GM23338 (cell line): ENCODE results near the gene UBA3. TPM values are rescaled to one million over a fixed set of nuclear protein-coding genes. Genes with fewer than 3 reads are reported as not detected.

Experiments used
- ATAC-seq: fragments of 200-7000 bp; cut with Tn5 transposase; 3 replicates; pipeline ENCODE4 v1.9.1; 2020
- DNase-seq: peaks from one replicate; pipeline ENCODE4 v3.0.0-alpha.2; 2015; ENCODE audit warnings: low spot score
- H2AFZ ChIP-seq: fragments of 200-600 bp; sonication (generic); 2 replicates; pipeline ENCODE4 v1.8.0; 2016; ENCODE audit warnings: antibody characterized with exemption, mild to moderate bottlenecking, moderate library complexity
- H3F3A ChIP-seq: fragments of 200-600 bp; sonication (generic); replicated peaks from 2 replicates; pipeline ENCODE4 v1.8.0; 2017; ENCODE audit warnings: antibody characterized with exemption, mixed run types, low read depth
- H3K27ac ChIP-seq: fragments of 200-600 bp; sonication (generic); 2 replicates; pipeline ENCODE4 v1.6.1; 2016; ENCODE audit warnings: low read depth
- H3K27me3 ChIP-seq: fragments of 200-600 bp; sonication (generic); 2 replicates; pipeline ENCODE4 v1.8.0; 2016; ENCODE audit warnings: mild to moderate bottlenecking, mixed run types, moderate library complexity; ENCODE audit not compliant: insufficient read depth
- H3K36me3 ChIP-seq: fragments of 200-600 bp; sonication (generic); 2 replicates; pipeline ENCODE4 v1.8.0; 2016; ENCODE audit warnings: mild to moderate bottlenecking; ENCODE audit not compliant: insufficient read depth
- H3K4me1 ChIP-seq: fragments of 200-600 bp; sonication (generic); 2 replicates; pipeline ENCODE4 v1.8.0; 2016; ENCODE audit warnings: mild to moderate bottlenecking, moderate library complexity; ENCODE audit not compliant: insufficient read depth
- H3K4me2 ChIP-seq: fragments of 200-600 bp; sonication (generic); 2 replicates; pipeline ENCODE4 v1.7.1; 2017; ENCODE audit warnings: mixed run types
- H3K4me3 ChIP-seq: fragments of 200-600 bp; sonication (generic); 2 replicates; pipeline ENCODE4 v1.6.1; 2016; ENCODE audit warnings: mixed run types
- H3K79me2 ChIP-seq: fragments of 200-600 bp; sonication (generic); replicated peaks from 2 replicates; pipeline ENCODE4 v1.8.0; 2017; ENCODE audit warnings: mild to moderate bottlenecking; ENCODE audit not compliant: insufficient read depth
- H3K9me2 ChIP-seq: fragments of 200-600 bp; sonication (generic); 2 replicates; pipeline ENCODE4 v1.8.0; 2017; ENCODE audit not compliant: insufficient read depth
- H4K20me1 ChIP-seq: fragments of 200-600 bp; sonication (generic); replicated peaks from 2 replicates; pipeline ENCODE4 v1.8.0; 2017; ENCODE audit warnings: mild to moderate bottlenecking; ENCODE audit not compliant: insufficient read depth
- H3K27ac Mint-ChIP-seq: 2 replicates; pipeline ENCODE4 v1.8.0; 2020; ENCODE audit warnings: inconsistent platforms, mild to moderate bottlenecking, moderate library complexity, mixed read lengths
- H3K27me3 Mint-ChIP-seq: 3 replicates; pipeline ENCODE4 v1.8.0; 2022; ENCODE audit warnings: low read depth, mild to moderate bottlenecking, moderate library complexity, mixed read lengths, inconsistent platforms; ENCODE audit not compliant: insufficient read depth, poor library complexity
- H3K36me3 Mint-ChIP-seq: 3 replicates; pipeline ENCODE4 v1.8.0; 2021; ENCODE audit warnings: low read depth, mild to moderate bottlenecking, inconsistent platforms, moderate library complexity, mixed read lengths
- H3K4me1 Mint-ChIP-seq: 3 replicates; pipeline ENCODE4 v1.8.0; 2020; ENCODE audit warnings: mild to moderate bottlenecking, inconsistent platforms, mixed read lengths
- H3K4me3 Mint-ChIP-seq: 3 replicates; pipeline ENCODE4 v1.8.0; 2021; ENCODE audit warnings: moderate library complexity, mild to moderate bottlenecking, inconsistent platforms, mixed read lengths
- H3K9me3 Mint-ChIP-seq: 3 replicates; pipeline ENCODE4 v1.8.0; 2020; ENCODE audit warnings: moderate library complexity, mild to moderate bottlenecking, inconsistent platforms, mixed read lengths
- CREB1 ChIP-seq: fragments of 250-450 bp; sonication (Bioruptor Pico); IDR thresholded peaks from 2 replicates; pipeline ENCODE4 v1.5.0; 2020; ENCODE audit warnings: low read depth, mild to moderate bottlenecking, moderate library complexity
- CTCF ChIP-seq, 2 experiments: fragments of 200-600 bp in 1 of 2; sonication (generic) in 1 of 2; conservative IDR thresholded peaks; 2 replicates each; pipeline versions ENCODE4 v1.5.1 to v1.6.1; 2016 to 2017; ENCODE audit warnings: antibody characterized with exemption in 2 of 2, low read depth in 2 of 2, mild to moderate bottlenecking in 2 of 2, moderate library complexity in 1 of 2
- ETS1 ChIP-seq: IDR thresholded peaks from 2 replicates; pipeline ENCODE4 v1.6.1; 2016; ENCODE audit warnings: antibody characterized with exemption
- EZH2 ChIP-seq: fragments of 200-600 bp; sonication (generic); IDR thresholded peaks from one replicate; pipeline ENCODE4 v1.8.0; 2017; ENCODE audit warnings: antibody characterized with exemption, mild to moderate bottlenecking, low read depth; ENCODE audit not compliant: unreplicated experiment
- EZH2phosphoT487 ChIP-seq: fragments of 200-600 bp; sonication (generic); IDR thresholded peaks from one replicate; pipeline ENCODE4 v1.8.1; 2018; ENCODE audit warnings: antibody characterized with exemption; ENCODE audit not compliant: unreplicated experiment
- JUNB ChIP-seq: IDR thresholded peaks from one replicate; pipeline ENCODE4 v1.6.1; 2016; ENCODE audit warnings: antibody characterized with exemption; ENCODE audit not compliant: unreplicated experiment
- NANOG ChIP-seq: IDR thresholded peaks from 2 replicates; pipeline ENCODE4 v1.6.1; 2016; ENCODE audit warnings: antibody characterized with exemption, borderline replicate concordance
- POLR2AphosphoS5 ChIP-seq: IDR thresholded peaks from 2 replicates; pipeline ENCODE4 v1.6.1; 2016; ENCODE audit warnings: antibody characterized with exemption, low read depth
- REST ChIP-seq: IDR thresholded peaks from one replicate; pipeline ENCODE4 v1.6.1; 2018; ENCODE audit warnings: antibody characterized with exemption; ENCODE audit not compliant: unreplicated experiment
- STAT1 ChIP-seq: IDR thresholded peaks from one replicate; pipeline ENCODE4 v1.6.1; 2016; ENCODE audit warnings: antibody characterized with exemption; ENCODE audit not compliant: unreplicated experiment
- ZNF114 ChIP-seq: fragments of 250-450 bp; sonication (Bioruptor Pico); IDR thresholded peaks from 2 replicates; pipeline ENCODE4 v1.5.0; 2020; ENCODE audit warnings: mild to moderate bottlenecking, moderate library complexity
- ZNF331 ChIP-seq: fragments of 250-450 bp; sonication (Bioruptor Pico); IDR thresholded peaks from 2 replicates; pipeline ENCODE4 v1.5.0; 2020; ENCODE audit warnings: low read depth, mild to moderate bottlenecking, moderate library complexity
- ZNF462 ChIP-seq: fragments of 250-450 bp; sonication (Bioruptor Pico); IDR thresholded peaks from 2 replicates; pipeline ENCODE4 v1.5.0; 2020; ENCODE audit warnings: mild to moderate bottlenecking, moderate library complexity
- polyA plus RNA-seq: library from polyadenylated mRNA; unstranded; fragments of >200 nt; fragmentation: Nextera tagmentation; extraction: Ambion mirVana; gene quantifications from 2 replicates; pipeline ENCODE4 v1.2.1, GENCODE V29; 2016
- total RNA-seq: library from RNA; depleted of rRNA; stranded (reverse); fragments of >200 nt; shearing (Covaris generic); gene quantifications from 2 replicates; pipeline ENCODE4 v1.2.3, GENCODE V29; 2014

UBA3 gene
- total and polyA plus RNA-seq, 2 experiments from 2014 or later: 53.2 to 85.3 TPM

GRCh38 chr3:69087030-69087791 lies 7.0 kb upstream of the UBA3 start:
- Histone ChIP-seq H3K4me3 (no peak overlapping the region), H3K4me2 (no peak overlapping the region), H4K20me1 (no peaks in the 10 kb centered on the region), H2AFZ (no peak overlapping the region), H3K27ac (no peak overlapping the region), H3K79me2 (0 out of 2 replicates have a peak, but pooled peaks cover 19% of the 10 kb centered on the region), H3K9me2 (no peaks in the 10 kb centered on the region), H3K27me3 (no peaks in the 10 kb centered on the region), H3K36me3 (no peaks in the 10 kb centered on the region), H3F3A (no peaks in the 10 kb centered on the region), H3K4me1 (peaks cover 49% of the 10 kb centered on the region)
- no peaks in the 10 kb centered on the region; the same call in 2 of the 3 replicates for H3K36me3 Mint-ChIP-seq
- DNase-seq (no peak), ATAC-seq (no peak)
- no peak overlapping the region for H3K4me3 Mint-ChIP-seq
- no peaks in the 10 kb centered on the region for H3K9me3 Mint-ChIP-seq
- no peak overlapping the region for H3K27ac Mint-ChIP-seq
- no peak for TF ChIP-seq CREB1 (CRISPR knock-in tag)
- no peak for TF ChIP-seq JUNB
- TF ChIP-seq ZNF114: no peak
- no peak for TF ChIP-seq CTCF (conservative IDR thresholded peaks at IDR 0.05; ENCODE audit: low read depth in 2 of 2)
- no peak for TF ChIP-seq EZH2phosphoT487
- no peak for TF ChIP-seq EZH2
- TF ChIP-seq NANOG: no peak
- no peak for TF ChIP-seq STAT1
- TF ChIP-seq POLR2AphosphoS5: no peak
- TF ChIP-seq REST: no peak
- no peak for TF ChIP-seq ZNF462 (CRISPR knock-in tag)
- no peak for TF ChIP-seq ZNF331
- no peak for TF ChIP-seq ETS1
- H3K4me1 Mint-ChIP-seq: peaks cover 51% of the 10 kb centered on the region
- peaks cover 4% of the 10 kb centered on the region for H3K27me3 Mint-ChIP-seq
